Thymus (tissue), 11 donors: ENCODE data around the gene GATAD2A. TPM values are rescaled to one million over a fixed set of nuclear protein-coding genes. Genes with fewer than 3 reads are reported as not detected.
"Not testable (repeated sequence)": the region's sequence is repeated elsewhere in the genome, so short reads cannot be mapped to it uniquely, and the experiment has no call there.

Experiments
- DNase-seq, 9 donors: peaks; one replicate each; pipeline ENCODE4 v3.0.0-alpha.2; 2013; ENCODE audit warnings: low spot score in 9 of 9, low read depth in 6 of 9, missing footprints in 1 of 9
- H3K27ac ChIP-seq, 2 donors: one replicate each; pipeline ENCODE4 v1.5.1; 2013; ENCODE audit warnings: control low read depth in 1 of 2, low read depth in 1 of 2, low read length in 1 of 2, mild to moderate bottlenecking in 1 of 2, moderate library complexity in 1 of 2
- H3K27me3 ChIP-seq, 2 donors: one replicate each; pipeline ENCODE4 v1.5.1; 2013; ENCODE audit warnings: low read length in 1 of 2; ENCODE audit not compliant: control insufficient read depth in 2 of 2, insufficient read depth in 1 of 2
- H3K36me3 ChIP-seq, 2 donors: one replicate each; pipeline ENCODE4 v1.5.1; 2013; ENCODE audit warnings: low read length in 1 of 2, mild to moderate bottlenecking in 1 of 2, moderate library complexity in 1 of 2; ENCODE audit not compliant: control insufficient read depth in 2 of 2, insufficient read depth in 2 of 2
- H3K4me1 ChIP-seq, 2 donors: one replicate each; pipeline ENCODE4 v1.5.1; 2013; ENCODE audit warnings: low read length in 2 of 2; ENCODE audit not compliant: control insufficient read depth in 2 of 2, insufficient read depth in 2 of 2
- H3K4me3 ChIP-seq, 2 donors: one replicate each; pipeline ENCODE4 v1.5.1; 2013; ENCODE audit warnings: low read length in 2 of 2, control low read depth in 1 of 2, mild to moderate bottlenecking in 1 of 2
- H3K9me3 ChIP-seq, 2 donors: one replicate each; pipeline ENCODE4 v1.5.1; 2013; ENCODE audit warnings: low read length in 1 of 2, mild to moderate bottlenecking in 1 of 2; ENCODE audit not compliant: control insufficient read depth in 2 of 2, insufficient read depth in 1 of 2
- WGBS: extraction: QIAGEN DNeasy Blood & Tissue Kit; methylation state at CpG from one replicate; pipeline ENCODE4 v1.1.7; 2013; 5-methylcytosine and 5-hydroxymethylcytosine counted together
- polyA plus RNA-seq: library from polyadenylated mRNA; stranded (reverse); fragments of 200-250 nt; gene quantifications from one replicate; pipeline ENCODE4 v1.2.3, GENCODE V29; 2013
- total RNA-seq: library from RNA; stranded (reverse); fragments of 120-200 nt; gene quantifications from one replicate; pipeline ENCODE4 v1.2.4, GENCODE V29; 2013
- donor health status: healthy.

The GATAD2A gene
- total and polyA plus RNA-seq, 2 donors, result 20.9 to 24.9 TPM

- no peak overlapping the region for H3K27ac ChIP-seq
- WGBS, result 94% methylated on average over 8 of the region's 8 CpGs
These were observed 34.4 kb upstream of the GATAD2A start for GRCh38 chr19:19371059-19371458.

GRCh38 chr19:19372656-19373416 is 32.6 kb upstream of the GATAD2A start:
- peak overlapping the region; percentile 30 to 37 for H3K27ac ChIP-seq
- H3K4me3 ChIP-seq, result no peak overlapping the region
- DNase-seq, result peak in 1 of 9 donors; percentile 48
- H3K27me3 ChIP-seq, result no peaks in the 10 kb centered on the region
- H3K36me3 ChIP-seq, result no peaks in the 10 kb centered on the region
- no peaks in the 10 kb centered on the region for H3K9me3 ChIP-seq
- 53% methylated on average over 8 of the region's 8 CpGs for WGBS
- H3K4me1 ChIP-seq, result peaks cover 0 to 8% of the 10 kb centered on the region in 2 donors

More at GRCh38 chr19:19371059-19371458, 34.4 kb upstream of the GATAD2A start:
- DNase-seq, result no peak
- Histone ChIP-seq H3K9me3 (no peaks in the 10 kb centered on the region), H3K36me3 (no peaks in the 10 kb centered on the region), H3K4me3 (no peak overlapping the region), H3K27me3 (no peaks in the 10 kb centered on the region), H3K4me1 (peaks cover 0 to 16% of the 10 kb centered on the region in 2 donors)

GRCh38 chr19:19379527-19379926 is 25.9 kb upstream of the GATAD2A start:
- 96% methylated on average over 2 of the region's 2 CpGs for WGBS
- Histone ChIP-seq H3K4me1 (peaks cover 1 to 2% of the 10 kb centered on the region in 2 donors), H3K27ac (no peak overlapping the region)

GRCh38 chr19:19380316-19380715 is 25.2 kb upstream of the GATAD2A start:
- H3K4me1 ChIP-seq, result not testable (repeated sequence)
- 97% methylated on average over 12 of the region's 12 CpGs for whole genome bisulfite sequencing

More at GRCh38 chr19:19379527-19379926, 25.9 kb upstream of the GATAD2A start:
- Histone ChIP-seq H3K9me3 (peaks cover 0 to 1% of the 10 kb centered on the region in 2 donors), H3K36me3 (no peaks in the 10 kb centered on the region), H3K27me3 (no peaks in the 10 kb centered on the region), H3K4me3 (no peak overlapping the region)
- no peak for DNase-seq

GRCh38 chr19:19381007-19381926 is 24.2 kb upstream of the GATAD2A start:
- H3K27ac ChIP-seq, result no peak overlapping the region
- no peaks in the 10 kb centered on the region for H3K27me3 ChIP-seq
- H3K4me3 ChIP-seq, result no peak overlapping the region
- DNase-seq, result no peak
- H3K9me3 ChIP-seq, result peaks cover 0 to 4% of the 10 kb centered on the region in 2 donors
- H3K4me1 ChIP-seq, result peaks cover 5 to 7% of the 10 kb centered on the region in 2 donors
- 92% methylated on average over 11 of the region's 11 CpGs for WGBS
- H3K36me3 ChIP-seq, result no peaks in the 10 kb centered on the region

More at GRCh38 chr19:19380316-19380715, 25.2 kb upstream of the GATAD2A start:
- H3K9me3 ChIP-seq, H3K4me3 ChIP-seq, H3K27me3 ChIP-seq, H3K27ac ChIP-seq, DNase-seq, H3K36me3 ChIP-seq: not testable (repeated sequence)

GRCh38 chr19:19382118-19382517 is 23.4 kb upstream of the GATAD2A start:
- 96% methylated on average over 8 of the region's 8 CpGs for WGBS
- Histone ChIP-seq H3K9me3 (peaks cover 0 to 7% of the 10 kb centered on the region in 2 donors), H3K36me3 (no peaks in the 10 kb centered on the region), H3K27me3 (no peaks in the 10 kb centered on the region), H3K27ac (no peak overlapping the region), H3K4me1 (peaks cover 11 to 15% of the 10 kb centered on the region in 2 donors), H3K4me3 (no peak overlapping the region)
- DNase-seq, result no peak

GRCh38 chr19:19384486-19384885 is 21.0 kb upstream of the GATAD2A start:
- Histone ChIP-seq H3K9me3 (peaks cover 0 to 7% of the 10 kb centered on the region in 2 donors), H3K27ac (no peak overlapping the region), H3K27me3 (no peaks in the 10 kb centered on the region), H3K4me1 (peaks cover 29 to 38% of the 10 kb centered on the region in 2 donors), H3K4me3 (peak overlapping the region; percentile 59 to 95), H3K36me3 (peaks cover 0 to 9% of the 10 kb centered on the region in 2 donors)
- WGBS, result 90% methylated on average over 13 of the region's 13 CpGs
- no peak for DNase-seq

- under 1% methylated on average over 75 of the region's 75 CpGs for WGBS
- Histone ChIP-seq H3K27me3 (no peaks in the 10 kb centered on the region), H3K4me1 (peaks cover 29 to 47% of the 10 kb centered on the region in 2 donors), H3K4me3 (peak overlapping the region; percentile 59 to 95), H3K27ac (peak overlapping the region; percentile 89 to 94), H3K36me3 (peaks cover 4 to 9% of the 10 kb centered on the region in 2 donors), H3K9me3 (peaks cover 0 to 7% of the 10 kb centered on the region in 2 donors)
- DNase-seq, result peak; percentile 91 to 99 (median 98)
These were observed 20.2 kb upstream of the GATAD2A start for GRCh38 chr19:19385131-19385895.
